ENCODE results near the gene SYT2. TPM values are rescaled to one million over a fixed set of nuclear protein-coding genes. Genes with fewer than 3 reads are reported as not detected.

Gene SYT2
- total RNA-seq, 1 donor = under 0.01 TPM

- H3K27me3 ChIP-seq (ENCODE audit: insufficient read depth, low read length) = peaks cover 79% of the 10 kb centered on the region
- no peak overlapping the region for H3K4me3 ChIP-seq (ENCODE audit: low read length)
- H3K4me1 ChIP-seq (ENCODE audit: insufficient read depth, low read length) = no peaks in the 10 kb centered on the region
- H3K9me3 ChIP-seq (ENCODE audit: low read depth, low read length) = no peaks in the 10 kb centered on the region
Observed at GRCh38 chr1:202713110-202713509, 2.9 kb upstream of the SYT2 start.

GRCh38 chr1:202711949-202712635 lies 1.8 kb upstream of the SYT2 start:
- Histone ChIP-seq H3K4me3 (ENCODE audit: low read length) (no peak overlapping the region), H3K27me3 (ENCODE audit: insufficient read depth, low read length) (peaks cover 84% of the 10 kb centered on the region), H3K9me3 (ENCODE audit: low read depth, low read length) (no peaks in the 10 kb centered on the region), H3K4me1 (ENCODE audit: insufficient read depth, low read length) (no peaks in the 10 kb centered on the region)

GRCh38 chr1:202709276-202710041 lies 795 bp downstream of the SYT2 start:
- Histone ChIP-seq H3K9me3 (ENCODE audit: low read depth, low read length) (no peaks in the 10 kb centered on the region), H3K4me3 (ENCODE audit: low read length) (no peak overlapping the region), H3K4me1 (ENCODE audit: insufficient read depth, low read length) (no peaks in the 10 kb centered on the region), H3K27me3 (ENCODE audit: insufficient read depth, low read length) (peaks cover 70% of the 10 kb centered on the region)

- H3K27me3 ChIP-seq (ENCODE audit: insufficient read depth, low read length) = peaks cover 70% of the 10 kb centered on the region
- no peaks in the 10 kb centered on the region for H3K4me1 ChIP-seq (ENCODE audit: insufficient read depth, low read length)
- H3K9me3 ChIP-seq (ENCODE audit: low read depth, low read length) = no peaks in the 10 kb centered on the region
- no peak overlapping the region for H3K4me3 ChIP-seq (ENCODE audit: low read length)
Observed at GRCh38 chr1:202708456-202709275, 1.6 kb downstream of the SYT2 start.

- H3K9me3 ChIP-seq (ENCODE audit: low read depth, low read length) = no peaks in the 10 kb centered on the region
- no peak overlapping the region for H3K4me3 ChIP-seq (ENCODE audit: low read length)
- H3K27me3 ChIP-seq (ENCODE audit: insufficient read depth, low read length) = peaks cover 57% of the 10 kb centered on the region
- H3K4me1 ChIP-seq (ENCODE audit: insufficient read depth, low read length) = no peaks in the 10 kb centered on the region
Observed at GRCh38 chr1:202706851-202707250, 3.4 kb downstream of the SYT2 start.

GRCh38 chr1:202704601-202705000 lies 5.7 kb downstream of the SYT2 start:
- H3K27me3 ChIP-seq (ENCODE audit: insufficient read depth, low read length) = peaks cover 39% of the 10 kb centered on the region

GRCh38 chr1:202703191-202703590 lies 7.1 kb downstream of the SYT2 start:
- no peaks in the 10 kb centered on the region for H3K9me3 ChIP-seq (ENCODE audit: low read depth, low read length)
- no peak overlapping the region for H3K4me3 ChIP-seq (ENCODE audit: low read length)
- peaks cover 32% of the 10 kb centered on the region for H3K27me3 ChIP-seq (ENCODE audit: insufficient read depth, low read length)
- H3K4me1 ChIP-seq (ENCODE audit: insufficient read depth, low read length) = peaks cover 4% of the 10 kb centered on the region

More at GRCh38 chr1:202704601-202705000, 5.7 kb downstream of the SYT2 start:
- Histone ChIP-seq H3K9me3 (ENCODE audit: low read depth, low read length) (no peaks in the 10 kb centered on the region), H3K4me3 (ENCODE audit: low read length) (no peak overlapping the region), H3K4me1 (ENCODE audit: insufficient read depth, low read length) (no peaks in the 10 kb centered on the region)

- Histone ChIP-seq H3K27me3 (ENCODE audit: insufficient read depth, low read length) (peaks cover 32% of the 10 kb centered on the region), H3K9me3 (ENCODE audit: low read depth, low read length) (no peaks in the 10 kb centered on the region), H3K4me3 (ENCODE audit: low read length) (no peak overlapping the region), H3K4me1 (ENCODE audit: insufficient read depth, low read length) (peaks cover 4% of the 10 kb centered on the region)
Observed at GRCh38 chr1:202702088-202702487, 8.2 kb downstream of the SYT2 start.

- no peak overlapping the region for H3K4me3 ChIP-seq (ENCODE audit: low read length)
- H3K27me3 ChIP-seq (ENCODE audit: insufficient read depth, low read length) = peaks cover 32% of the 10 kb centered on the region
- peaks cover 4% of the 10 kb centered on the region for H3K4me1 ChIP-seq (ENCODE audit: insufficient read depth, low read length)
- H3K9me3 ChIP-seq (ENCODE audit: low read depth, low read length) = no peaks in the 10 kb centered on the region
Observed at GRCh38 chr1:202701200-202701599, 9.1 kb downstream of the SYT2 start.

- H3K27me3 ChIP-seq (ENCODE audit: insufficient read depth, low read length) = peaks cover 37% of the 10 kb centered on the region
- peaks cover 4% of the 10 kb centered on the region for H3K4me1 ChIP-seq (ENCODE audit: insufficient read depth, low read length)
- no peaks in the 10 kb centered on the region for H3K9me3 ChIP-seq (ENCODE audit: low read depth, low read length)
- H3K4me3 ChIP-seq (ENCODE audit: low read length) = no peak overlapping the region
Observed at GRCh38 chr1:202700061-202700460, 10.2 kb downstream of the SYT2 start.

- H3K9me3 ChIP-seq (ENCODE audit: low read depth, low read length) = no peaks in the 10 kb centered on the region
- H3K27me3 ChIP-seq (ENCODE audit: insufficient read depth, low read length) = peaks cover 44% of the 10 kb centered on the region
- H3K4me1 ChIP-seq (ENCODE audit: insufficient read depth, low read length) = peaks cover 4% of the 10 kb centered on the region
- H3K4me3 ChIP-seq (ENCODE audit: low read length) = no peak overlapping the region
Observed at GRCh38 chr1:202698276-202698675, 12.0 kb downstream of the SYT2 start.

- Histone ChIP-seq H3K9me3 (ENCODE audit: low read depth, low read length) (no peaks in the 10 kb centered on the region), H3K4me3 (ENCODE audit: low read length) (no peak overlapping the region), H3K27me3 (ENCODE audit: insufficient read depth, low read length) (peaks cover 44% of the 10 kb centered on the region), H3K4me1 (ENCODE audit: insufficient read depth, low read length) (peaks cover 4% of the 10 kb centered on the region)
Observed at GRCh38 chr1:202697038-202697437, 13.2 kb downstream of the SYT2 start.

- H3K4me3 ChIP-seq (ENCODE audit: low read length) = no peak overlapping the region
- peaks cover 4% of the 10 kb centered on the region for H3K4me1 ChIP-seq (ENCODE audit: insufficient read depth, low read length)
- H3K9me3 ChIP-seq (ENCODE audit: low read depth, low read length) = no peaks in the 10 kb centered on the region
- H3K27me3 ChIP-seq (ENCODE audit: insufficient read depth, low read length) = peaks cover 37% of the 10 kb centered on the region
Observed at GRCh38 chr1:202694314-202694713, 15.9 kb downstream of the SYT2 start.

- Histone ChIP-seq H3K4me3 (ENCODE audit: low read length) (no peak overlapping the region), H3K4me1 (ENCODE audit: insufficient read depth, low read length) (no peaks in the 10 kb centered on the region), H3K9me3 (ENCODE audit: low read depth, low read length) (no peaks in the 10 kb centered on the region), H3K27me3 (ENCODE audit: insufficient read depth, low read length) (peaks cover 36% of the 10 kb centered on the region)
Observed at GRCh38 chr1:202692959-202693555, 17.2 kb downstream of the SYT2 start.

- no peaks in the 10 kb centered on the region for H3K9me3 ChIP-seq (ENCODE audit: low read depth, low read length)
- peaks cover 26% of the 10 kb centered on the region for H3K27me3 ChIP-seq (ENCODE audit: insufficient read depth, low read length)
- H3K4me3 ChIP-seq (ENCODE audit: low read length) = no peak overlapping the region
- H3K4me1 ChIP-seq (ENCODE audit: insufficient read depth, low read length) = no peaks in the 10 kb centered on the region
Observed at GRCh38 chr1:202691816-202692215, 18.4 kb downstream of the SYT2 start.

All from mononuclear cell (primary cell).